GM19035 (cell line): Measurements from ENCODE around the gene PIAS1.
"Not testable (repeated sequence)": the region's sequence is repeated elsewhere in the genome, so short reads cannot be mapped to it uniquely, and the experiment has no call there.

Experiments
- ATAC-seq: cut with Tn5 transposase; IDR thresholded peaks from one replicate; pipeline ENCODE4 v1.9.1; 2021; ENCODE audit not compliant: unreplicated experiment

The PIAS1 gene

DNA sequence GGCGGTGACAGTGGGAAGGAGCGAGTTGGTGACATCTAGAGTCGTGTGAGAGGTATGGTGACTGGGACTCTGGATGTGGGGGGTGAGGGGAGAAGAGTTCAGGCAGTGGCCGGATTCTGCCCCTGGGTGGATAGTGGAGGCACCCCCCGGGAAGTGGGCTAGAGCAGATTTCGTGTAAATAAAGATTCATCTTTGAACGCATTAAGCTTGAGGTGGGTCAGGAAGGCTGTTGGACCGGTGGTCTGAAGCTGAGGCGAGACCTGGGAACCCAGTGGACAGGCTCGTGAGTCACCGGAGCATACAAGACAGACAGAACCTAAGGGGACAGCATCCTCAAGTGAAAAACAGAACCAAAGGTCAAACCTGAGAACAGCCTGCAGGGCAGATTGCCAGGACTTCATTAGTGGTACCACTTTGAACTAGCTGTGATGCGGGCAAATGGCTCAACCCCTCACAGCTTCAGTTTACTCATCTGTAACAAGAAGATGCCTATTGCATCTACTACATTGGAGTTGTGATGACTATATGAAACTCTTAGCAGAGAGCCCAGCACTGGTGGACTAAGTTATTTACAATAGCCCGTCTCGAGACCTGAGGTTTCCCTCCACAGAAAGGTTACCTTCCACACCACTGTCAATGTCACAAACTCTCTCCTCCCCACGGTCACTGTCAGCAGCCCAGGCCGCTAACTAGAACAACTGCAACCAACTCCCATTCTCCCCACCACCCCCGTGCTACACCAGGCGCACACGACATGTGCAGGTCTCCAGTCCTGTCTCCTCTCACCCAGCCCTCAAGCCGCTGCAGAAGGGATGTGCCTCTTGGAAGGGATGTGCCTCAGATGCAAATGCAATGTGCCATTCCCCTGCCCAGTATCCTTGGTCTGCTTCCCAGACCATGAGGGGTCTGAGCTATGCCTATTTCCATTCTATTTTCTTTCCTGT, 176.3 kb downstream of the PIAS1 start:
- ATAC-seq: no peak

DNA sequence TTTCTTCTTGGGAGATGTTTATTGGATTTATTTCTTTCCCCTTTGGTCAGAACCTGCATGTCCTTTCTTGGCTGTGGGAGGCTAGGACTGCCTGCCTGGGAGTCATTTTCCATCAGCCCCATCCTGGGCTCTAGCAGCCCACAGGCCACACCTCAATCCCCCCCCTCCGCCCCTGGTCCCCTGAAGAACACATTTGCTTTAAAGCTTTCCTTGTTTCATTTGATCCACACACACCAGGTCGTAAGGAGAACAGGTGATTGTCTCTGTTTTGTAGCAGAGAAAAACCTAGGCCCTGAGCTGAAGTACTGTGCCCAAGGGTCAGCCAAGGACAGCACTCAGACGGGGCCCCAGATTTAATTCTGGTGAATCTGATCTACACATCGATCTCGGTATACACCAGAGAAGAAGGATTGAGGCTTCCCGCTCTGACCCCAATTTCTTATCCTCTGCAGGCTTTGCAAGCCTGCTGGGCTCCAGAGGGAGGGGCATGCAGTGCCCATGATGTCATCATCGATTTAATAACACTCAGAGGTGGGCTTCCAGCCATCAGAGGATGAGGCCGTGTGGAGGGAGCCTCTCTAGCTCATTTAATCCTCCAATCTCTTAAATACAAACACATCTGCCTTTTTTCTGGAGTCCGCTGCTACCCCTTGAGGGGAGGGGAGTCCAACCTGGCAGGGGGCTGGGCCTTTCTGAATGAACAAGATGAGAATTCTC, 177.1 kb downstream of the PIAS1 start:
- ATAC-seq: no peak

DNA sequence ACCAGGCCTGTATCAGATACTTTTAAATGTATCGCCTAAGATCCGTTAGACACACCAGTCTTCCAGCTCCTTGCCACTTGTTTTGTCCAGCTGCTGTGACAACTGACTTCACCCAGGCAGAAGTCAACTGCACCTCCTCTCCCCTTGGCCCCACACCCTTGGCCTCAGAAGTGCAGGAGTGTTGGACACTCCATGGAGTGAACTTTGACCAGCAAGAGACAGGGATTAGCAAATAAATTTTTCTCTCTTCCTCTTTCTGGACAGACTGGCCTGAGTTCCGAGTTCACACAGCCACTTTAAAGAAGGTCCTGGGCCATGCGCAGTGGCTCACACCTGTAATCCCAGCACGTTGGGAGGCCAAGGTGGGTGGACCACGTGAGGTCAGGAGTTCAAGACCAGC, 178.3 kb downstream of the PIAS1 start:
- ATAC-seq: no peak

DNA sequence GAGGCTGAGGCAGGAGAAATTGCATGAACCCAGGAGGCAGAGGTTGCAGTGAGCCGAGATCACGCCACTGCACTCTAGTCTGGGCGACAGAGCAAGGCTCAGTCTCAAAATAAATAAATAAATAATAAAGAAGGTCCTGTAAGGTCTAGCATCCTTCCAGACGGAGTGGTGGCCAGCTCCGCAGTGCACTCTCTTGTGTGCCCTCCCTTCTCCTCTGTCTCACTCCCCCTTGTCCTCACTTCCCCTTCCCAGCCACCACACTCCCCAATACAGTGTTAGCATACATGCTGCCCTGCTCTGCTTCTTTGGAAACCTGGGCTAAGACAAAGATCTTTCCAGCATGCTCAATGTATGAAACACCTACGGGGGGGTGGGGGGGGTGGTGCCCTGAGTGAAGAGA, 178.8 kb downstream of the PIAS1 start:
- ATAC-seq: no peak

- no peak for ATAC-seq
Measured at GRCh38 chr15:68234060-68234459, 179.9 kb downstream of the PIAS1 start.

DNA sequence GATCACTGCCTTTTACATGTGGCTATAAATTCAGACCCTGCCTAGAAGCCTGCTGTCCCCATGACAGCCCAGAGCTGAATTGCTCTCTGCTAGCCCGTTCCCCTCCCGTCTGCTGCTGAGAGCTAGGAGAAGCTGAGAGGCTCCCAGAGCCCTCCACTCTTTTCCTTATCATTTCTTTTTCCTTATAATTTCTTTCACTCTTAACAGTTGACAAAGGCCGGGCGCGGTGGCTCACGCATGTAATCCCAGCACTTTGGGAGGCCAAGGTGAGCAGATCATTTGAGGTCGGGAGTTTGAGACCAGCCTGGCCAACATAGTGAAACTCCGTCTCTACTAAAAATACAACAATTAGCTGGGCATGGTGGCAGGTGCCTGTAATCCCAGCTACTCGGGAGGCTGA, 180.4 kb downstream of the PIAS1 start:
- ATAC-seq: not testable (repeated sequence)

GRCh38 chr15:68235022-68235421, 180.9 kb downstream of the PIAS1 start:
- ATAC-seq: no peak

GRCh38 chr15:68239025-68239424, 184.9 kb downstream of the PIAS1 start:
- no peak for ATAC-seq

GRCh38 chr15:68241088-68241935, 187.2 kb downstream of the PIAS1 start:
- no peak for ATAC-seq
